CD4-positive, alpha-beta T cell treated with Interleukin-4 for 4 hours (primary cell): ENCODE measurements around the gene MRGPRD.

Experiments used
- DNase-seq: peaks from one replicate; pipeline ENCODE4 v3.0.0-alpha.2; 2020

MRGPRD gene

GRCh38 chr11:68966894-68967780, 13.6 kb downstream of the MRGPRD start:
- DNase-seq: no peak

- DNase-seq: peak; percentile 33
Observed at GRCh38 chr11:68965901-68966853, 14.6 kb downstream of the MRGPRD start.

- no peak for DNase-seq
Observed at GRCh38 chr11:68963779-68964178, 17.0 kb downstream of the MRGPRD start.

GRCh38 chr11:68962527-68963250, 18.1 kb downstream of the MRGPRD start:
- peak; percentile 46 for DNase-seq

GRCh38 chr11:68961245-68961644, 19.5 kb downstream of the MRGPRD start:
- no peak for DNase-seq

- DNase-seq: no peak
Observed at GRCh38 chr11:68960294-68961071, 20.3 kb downstream of the MRGPRD start.

- no peak for DNase-seq
Observed at GRCh38 chr11:68959465-68960293, 21.1 kb downstream of the MRGPRD start.

GRCh38 chr11:68958211-68958610, 22.6 kb downstream of the MRGPRD start:
- DNase-seq: no peak

- DNase-seq: no peak
Observed at GRCh38 chr11:68956547-68957254, 24.1 kb downstream of the MRGPRD start.

- peak; percentile 19 for DNase-seq
Observed at GRCh38 chr11:68956142-68956541, 24.6 kb downstream of the MRGPRD start.

GRCh38 chr11:68955607-68955958, 25.2 kb downstream of the MRGPRD start:
- DNase-seq: no peak

GRCh38 chr11:68954836-68955606, 25.8 kb downstream of the MRGPRD start:
- no peak for DNase-seq

GRCh38 chr11:68950762-68951161, 30.0 kb downstream of the MRGPRD start:
- DNase-seq: no peak

GRCh38 chr11:68950270-68950669, 30.5 kb downstream of the MRGPRD start:
- DNase-seq: no peak

GRCh38 chr11:68948935-68949334, 31.9 kb downstream of the MRGPRD start:
- DNase-seq: no peak

GRCh38 chr11:68948496-68948895, 32.3 kb downstream of the MRGPRD start:
- no peak for DNase-seq

- no peak for DNase-seq
Observed at GRCh38 chr11:68947151-68947550, 33.6 kb downstream of the MRGPRD start.

GRCh38 chr11:68946416-68947090, 34.2 kb downstream of the MRGPRD start:
- no peak for DNase-seq

- DNase-seq: no peak
Observed at GRCh38 chr11:68942751-68943271, 38.0 kb downstream of the MRGPRD start.
